Smooth muscle cell (in vitro differentiated cells): ENCODE measurements around the gene ZNF862. TPM values are rescaled to one million over a fixed set of nuclear protein-coding genes. Genes with fewer than 3 reads are reported as not detected.

Experiments used
- DNase-seq: peaks from one replicate; lab custom pipeline; 2025; ENCODE audit not compliant: unreplicated experiment; lab: John Stamatoyannopoulos, UW
- H2AFZ ChIP-seq: fragments of 200-600 bp; sonication (generic); 2 replicates; pipeline ENCODE4 v1.6.0; 2016; ENCODE audit warnings: antibody characterized with exemption, low read depth, mild to moderate bottlenecking
- H3F3A ChIP-seq: fragments of 200-600 bp; sonication (generic); 2 replicates; pipeline ENCODE4 v1.6.0; 2017; ENCODE audit warnings: antibody characterized with exemption, low read depth
- H3K27ac ChIP-seq: fragments of 200-600 bp; sonication (generic); 2 replicates; pipeline ENCODE4 v1.5.1; 2016; ENCODE audit warnings: low read depth, mild to moderate bottlenecking
- H3K27me3 ChIP-seq: fragments of 200-600 bp; sonication (generic); 2 replicates; pipeline ENCODE4 v1.6.1; 2016; ENCODE audit warnings: low read depth, mild to moderate bottlenecking
- H3K36me3 ChIP-seq: fragments of 200-600 bp; sonication (generic); 2 replicates; pipeline ENCODE4 v1.5.1; 2016; ENCODE audit warnings: low read depth
- H3K4me1 ChIP-seq: fragments of 200-600 bp; sonication (generic); 2 replicates; pipeline ENCODE4 v1.5.1; 2016; ENCODE audit warnings: low read depth
- H3K4me2 ChIP-seq: fragments of 200-600 bp; sonication (generic); 2 replicates; pipeline ENCODE4 v1.6.0; 2016; ENCODE audit warnings: mild to moderate bottlenecking
- H3K4me3 ChIP-seq: fragments of 200-600 bp; sonication (generic); 2 replicates; pipeline ENCODE4 v1.5.1; 2016; ENCODE audit warnings: mild to moderate bottlenecking
- H3K79me2 ChIP-seq: fragments of 200-600 bp; sonication (generic); 2 replicates; pipeline ENCODE4 v1.6.0; 2016; ENCODE audit warnings: low read depth, mild to moderate bottlenecking
- H3K9ac ChIP-seq: fragments of 200-600 bp; sonication (generic); 2 replicates; pipeline ENCODE4 v1.6.0; 2016; ENCODE audit warnings: low read depth
- H3K9me3 ChIP-seq: fragments of 200-600 bp; sonication (generic); replicated peaks from 2 replicates; pipeline ENCODE4 v1.5.1; 2016; ENCODE audit warnings: low read depth
- H4K20me1 ChIP-seq: fragments of 200-600 bp; sonication (generic); 2 replicates; pipeline ENCODE4 v1.6.0; 2016; ENCODE audit warnings: low read depth
- WGBS: methylation state at CpG from one replicate; pipeline ENCODE4 v1.1.7; 2016; ENCODE audit warnings: low lambda C conversion rate; 5-methylcytosine and 5-hydroxymethylcytosine counted together
- polyA plus RNA-seq: library from polyadenylated mRNA; unstranded; fragments of >200 nt; fragmentation: Nextera tagmentation; extraction: Ambion mirVana; gene quantifications from 2 replicates; pipeline ENCODE4 v1.2.1, GENCODE V29; 2016
- total RNA-seq: library from RNA; depleted of rRNA; stranded (reverse); fragments of >200 nt; gene quantifications from 2 replicates; pipeline ENCODE4 v1.2.3, GENCODE V29; 2014
- TF ChIP-seq, protein P1 (sequence below): fragments of 200-600 bp; sonication (generic); IDR thresholded peaks from 2 replicates; pipeline ENCODE4 v1.5.1; 2017; ENCODE audit warnings: borderline replicate concordance, mild to moderate bottlenecking, antibody characterized with exemption; ENCODE audit not compliant: insufficient read depth, poor library complexity, severe bottlenecking

The ZNF862 gene
- total and polyA plus RNA-seq, 2 experiments from 2014 or later = 5.4 to 10.2 TPM

GRCh38 chr7:149859876-149860275, 21.7 kb downstream of the ZNF862 start:
- WGBS = 91% methylated on average over 4 of the region's 4 CpGs
- no peaks in the 10 kb centered on the region for H3F3A ChIP-seq
- no peak overlapping the region for H3K27ac ChIP-seq
- H3K9me3 ChIP-seq = no peaks in the 10 kb centered on the region
- H3K4me1 ChIP-seq = peaks cover 9% of the 10 kb centered on the region
- TF ChIP-seq, protein P1, sequence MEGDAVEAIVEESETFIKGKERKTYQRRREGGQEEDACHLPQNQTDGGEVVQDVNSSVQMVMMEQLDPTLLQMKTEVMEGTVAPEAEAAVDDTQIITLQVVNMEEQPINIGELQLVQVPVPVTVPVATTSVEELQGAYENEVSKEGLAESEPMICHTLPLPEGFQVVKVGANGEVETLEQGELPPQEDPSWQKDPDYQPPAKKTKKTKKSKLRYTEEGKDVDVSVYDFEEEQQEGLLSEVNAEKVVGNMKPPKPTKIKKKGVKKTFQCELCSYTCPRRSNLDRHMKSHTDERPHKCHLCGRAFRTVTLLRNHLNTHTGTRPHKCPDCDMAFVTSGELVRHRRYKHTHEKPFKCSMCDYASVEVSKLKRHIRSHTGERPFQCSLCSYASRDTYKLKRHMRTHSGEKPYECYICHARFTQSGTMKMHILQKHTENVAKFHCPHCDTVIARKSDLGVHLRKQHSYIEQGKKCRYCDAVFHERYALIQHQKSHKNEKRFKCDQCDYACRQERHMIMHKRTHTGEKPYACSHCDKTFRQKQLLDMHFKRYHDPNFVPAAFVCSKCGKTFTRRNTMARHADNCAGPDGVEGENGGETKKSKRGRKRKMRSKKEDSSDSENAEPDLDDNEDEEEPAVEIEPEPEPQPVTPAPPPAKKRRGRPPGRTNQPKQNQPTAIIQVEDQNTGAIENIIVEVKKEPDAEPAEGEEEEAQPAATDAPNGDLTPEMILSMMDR = no peak
- no peak overlapping the region for H3K9ac ChIP-seq
- H3K4me3 ChIP-seq = no peak overlapping the region
- H3K4me2 ChIP-seq = no peak overlapping the region
- H2AFZ ChIP-seq = no peak overlapping the region
- DNase-seq = no peak
- H3K79me2 ChIP-seq = no peaks in the 10 kb centered on the region
- no peaks in the 10 kb centered on the region for H3K36me3 ChIP-seq
- no peaks in the 10 kb centered on the region for H3K27me3 ChIP-seq
- no peaks in the 10 kb centered on the region for H4K20me1 ChIP-seq

- no peak for DNase-seq
- Histone ChIP-seq H4K20me1 (no peaks in the 10 kb centered on the region), H3K4me2 (no peak overlapping the region), H3F3A (no peaks in the 10 kb centered on the region), H3K79me2 (no peaks in the 10 kb centered on the region), H3K27me3 (no peaks in the 10 kb centered on the region), H3K4me3 (no peak overlapping the region), H3K27ac (no peak overlapping the region), H3K9ac (no peak overlapping the region), H3K9me3 (no peaks in the 10 kb centered on the region), H3K4me1 (no peaks in the 10 kb centered on the region), H3K36me3 (no peaks in the 10 kb centered on the region), H2AFZ (no peak overlapping the region)
- TF ChIP-seq, protein P1 = peak; percentile 34
- 73% methylated on average over 45 of the region's 45 CpGs for WGBS
Observed at GRCh38 chr7:149860821-149861727, 22.9 kb downstream of the ZNF862 start.

DNA sequence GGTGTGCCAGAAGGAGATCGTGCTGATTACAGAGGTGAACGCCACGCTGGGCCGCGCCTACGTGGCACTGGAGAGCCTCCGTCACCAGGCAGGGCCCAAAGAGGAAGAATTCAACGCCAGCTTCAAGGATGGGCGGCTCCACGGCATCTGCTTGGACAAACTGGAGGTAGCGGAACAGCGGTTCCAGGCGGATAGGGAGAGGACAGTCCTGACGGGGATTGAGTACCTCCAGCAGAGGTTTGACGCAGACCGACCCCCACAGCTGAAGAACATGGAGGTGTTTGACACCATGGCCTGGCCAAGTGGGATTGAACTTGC, 23.5 kb downstream of the ZNF862 start:
- TF ChIP-seq, protein P1 = no peak
- Histone ChIP-seq H3K79me2 (no peaks in the 10 kb centered on the region), H3K27ac (no peak overlapping the region), H3K36me3 (no peaks in the 10 kb centered on the region), H3K9ac (no peak overlapping the region), H3K4me3 (no peak overlapping the region), H3K27me3 (no peaks in the 10 kb centered on the region), H3K4me2 (no peak overlapping the region), H3K9me3 (no peaks in the 10 kb centered on the region), H2AFZ (no peak overlapping the region), H3F3A (no peaks in the 10 kb centered on the region), H3K4me1 (no peaks in the 10 kb centered on the region), H4K20me1 (no peaks in the 10 kb centered on the region)
- 97% methylated on average over 16 of the region's 16 CpGs for WGBS
- DNase-seq = no peak

DNA sequence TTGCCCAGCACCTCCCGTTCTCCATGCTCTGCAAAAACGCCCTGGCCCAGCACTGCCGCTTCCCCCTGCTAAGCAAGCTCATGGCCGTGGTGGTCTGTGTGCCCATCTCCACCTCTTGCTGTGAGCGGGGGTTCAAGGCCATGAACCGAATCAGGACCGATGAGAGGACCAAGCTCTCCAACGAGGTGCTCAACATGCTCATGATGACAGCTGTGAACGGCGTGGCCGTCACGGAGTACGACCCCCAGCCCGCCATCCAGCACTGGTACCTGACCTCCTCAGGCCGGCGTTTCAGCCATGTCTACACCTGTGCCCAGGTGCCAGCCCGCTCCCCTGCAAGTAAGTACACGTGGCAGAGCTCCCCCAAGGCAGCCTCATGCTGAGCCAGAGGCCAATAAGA, 24.0 kb downstream of the ZNF862 start:
- no peaks in the 10 kb centered on the region for H3K4me1 ChIP-seq
- no peaks in the 10 kb centered on the region for H3K79me2 ChIP-seq
- H3K4me3 ChIP-seq = no peak overlapping the region
- H4K20me1 ChIP-seq = no peaks in the 10 kb centered on the region
- H3K27me3 ChIP-seq = no peaks in the 10 kb centered on the region
- no peak for DNase-seq
- TF ChIP-seq, protein P1 = no peak
- no peak overlapping the region for H3K27ac ChIP-seq
- H3K9me3 ChIP-seq = no peaks in the 10 kb centered on the region
- no peaks in the 10 kb centered on the region for H3F3A ChIP-seq
- H2AFZ ChIP-seq = no peak overlapping the region
- no peak overlapping the region for H3K9ac ChIP-seq
- no peak overlapping the region for H3K4me2 ChIP-seq
- WGBS = 91% methylated on average over 17 of the region's 18 CpGs
- H3K36me3 ChIP-seq = no peaks in the 10 kb centered on the region
